SK-N-SH (cell line): ENCODE results near the gene ATL1.

Source experiments
- ELF1 ChIP-seq: IDR thresholded peaks from 2 replicates; pipeline ENCODE4 v1.4.0; 2012
- EP300 ChIP-seq, 2 experiments: IDR thresholded peaks; 2 replicates each; pipeline versions ENCODE4 v1.4.0 to v1.6.1; 2012; ENCODE audit warnings: borderline replicate concordance in 1 of 2, low read depth in 1 of 2, low read length in 1 of 2
- EZH2phosphoT487 ChIP-seq: fragments of 200-600 bp; sonication (generic); IDR thresholded peaks from 2 replicates; pipeline ENCODE4 v1.6.1; 2017; ENCODE audit warnings: low read depth, mixed run types, mild to moderate bottlenecking, antibody characterized with exemption, moderate library complexity, borderline replicate concordance
- FOXM1 ChIP-seq: IDR thresholded peaks from 2 replicates; pipeline ENCODE4 v1.4.0; 2012; ENCODE audit warnings: low read depth, mild to moderate bottlenecking
- GATA2 ChIP-seq: sonication (generic); formaldehyde crosslinking; IDR thresholded peaks from 2 replicates; pipeline ENCODE4 v1.5.0; 2020; ENCODE audit warnings: mild to moderate bottlenecking, missing genetic modification reagents
- JUND ChIP-seq: IDR thresholded peaks from 2 replicates; pipeline ENCODE4 v1.4.0; 2012
- POLR2AphosphoS5 ChIP-seq: IDR thresholded peaks from 2 replicates; pipeline ENCODE4 v1.6.1; 2012; ENCODE audit warnings: low read depth, low read length
- RAD21 ChIP-seq: IDR thresholded peaks from 2 replicates; pipeline ENCODE4 v1.6.1; 2012; ENCODE audit warnings: mild to moderate bottlenecking, low read length
- RFX5 ChIP-seq: IDR thresholded peaks from 2 replicates; pipeline ENCODE4 v1.6.1; 2012; ENCODE audit warnings: mild to moderate bottlenecking, improper control_type of control experiment, low read length
- TAF1 ChIP-seq: IDR thresholded peaks from 2 replicates; pipeline ENCODE4 v1.6.1; 2012; ENCODE audit warnings: low read depth, mild to moderate bottlenecking, low read length, moderate library complexity, borderline replicate concordance
- TF ChIP-seq, protein P1 (sequence below): IDR thresholded peaks from 2 replicates; pipeline ENCODE4 v1.6.1; 2012; ENCODE audit warnings: mild to moderate bottlenecking, low read depth, low read length, moderate library complexity
- TF ChIP-seq, protein P2 (sequence below): fragments of 200-600 bp; sonication (generic); IDR thresholded peaks from 2 replicates; pipeline ENCODE4 v1.6.1; 2017; ENCODE audit warnings: antibody characterized with exemption, mild to moderate bottlenecking, moderate library complexity

DNA sequence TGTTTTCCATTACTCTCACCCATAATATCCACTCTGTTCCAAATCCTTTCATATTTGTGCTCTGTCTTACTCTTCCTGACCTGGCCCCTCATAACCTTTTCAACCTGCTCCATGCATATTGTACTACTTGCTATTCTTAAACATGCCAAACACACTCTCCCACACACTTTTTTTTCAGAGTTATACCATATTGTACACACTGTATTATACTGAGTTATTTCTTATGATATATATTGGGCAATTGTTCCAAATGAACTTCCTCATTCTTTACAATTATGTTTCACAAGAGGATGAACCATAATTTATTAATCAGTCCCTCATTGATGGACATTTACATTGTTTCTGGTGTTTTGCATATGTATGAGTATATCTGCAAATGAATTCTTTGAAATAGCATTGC is 18.5 kb downstream of the ATL1 start:
- TF ChIP-seq, protein P1, sequence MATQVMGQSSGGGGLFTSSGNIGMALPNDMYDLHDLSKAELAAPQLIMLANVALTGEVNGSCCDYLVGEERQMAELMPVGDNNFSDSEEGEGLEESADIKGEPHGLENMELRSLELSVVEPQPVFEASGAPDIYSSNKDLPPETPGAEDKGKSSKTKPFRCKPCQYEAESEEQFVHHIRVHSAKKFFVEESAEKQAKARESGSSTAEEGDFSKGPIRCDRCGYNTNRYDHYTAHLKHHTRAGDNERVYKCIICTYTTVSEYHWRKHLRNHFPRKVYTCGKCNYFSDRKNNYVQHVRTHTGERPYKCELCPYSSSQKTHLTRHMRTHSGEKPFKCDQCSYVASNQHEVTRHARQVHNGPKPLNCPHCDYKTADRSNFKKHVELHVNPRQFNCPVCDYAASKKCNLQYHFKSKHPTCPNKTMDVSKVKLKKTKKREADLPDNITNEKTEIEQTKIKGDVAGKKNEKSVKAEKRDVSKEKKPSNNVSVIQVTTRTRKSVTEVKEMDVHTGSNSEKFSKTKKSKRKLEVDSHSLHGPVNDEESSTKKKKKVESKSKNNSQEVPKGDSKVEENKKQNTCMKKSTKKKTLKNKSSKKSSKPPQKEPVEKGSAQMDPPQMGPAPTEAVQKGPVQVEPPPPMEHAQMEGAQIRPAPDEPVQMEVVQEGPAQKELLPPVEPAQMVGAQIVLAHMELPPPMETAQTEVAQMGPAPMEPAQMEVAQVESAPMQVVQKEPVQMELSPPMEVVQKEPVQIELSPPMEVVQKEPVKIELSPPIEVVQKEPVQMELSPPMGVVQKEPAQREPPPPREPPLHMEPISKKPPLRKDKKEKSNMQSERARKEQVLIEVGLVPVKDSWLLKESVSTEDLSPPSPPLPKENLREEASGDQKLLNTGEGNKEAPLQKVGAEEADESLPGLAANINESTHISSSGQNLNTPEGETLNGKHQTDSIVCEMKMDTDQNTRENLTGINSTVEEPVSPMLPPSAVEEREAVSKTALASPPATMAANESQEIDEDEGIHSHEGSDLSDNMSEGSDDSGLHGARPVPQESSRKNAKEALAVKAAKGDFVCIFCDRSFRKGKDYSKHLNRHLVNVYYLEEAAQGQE: no peak
- TF ChIP-seq JUND (no peak), ELF1 (no peak), POLR2AphosphoS5 (no peak), RAD21 (no peak), GATA2 (no peak), TAF1 (no peak), EZH2phosphoT487 (no peak), EP300 (IDR thresholded peaks at IDR 0.05; ENCODE audit: borderline replicate concordance in 1 of 2, low read depth in 1 of 2, low read length in 1 of 2) (no peak), FOXM1 (no peak), RFX5 (no peak)
- TF ChIP-seq, protein P2, sequence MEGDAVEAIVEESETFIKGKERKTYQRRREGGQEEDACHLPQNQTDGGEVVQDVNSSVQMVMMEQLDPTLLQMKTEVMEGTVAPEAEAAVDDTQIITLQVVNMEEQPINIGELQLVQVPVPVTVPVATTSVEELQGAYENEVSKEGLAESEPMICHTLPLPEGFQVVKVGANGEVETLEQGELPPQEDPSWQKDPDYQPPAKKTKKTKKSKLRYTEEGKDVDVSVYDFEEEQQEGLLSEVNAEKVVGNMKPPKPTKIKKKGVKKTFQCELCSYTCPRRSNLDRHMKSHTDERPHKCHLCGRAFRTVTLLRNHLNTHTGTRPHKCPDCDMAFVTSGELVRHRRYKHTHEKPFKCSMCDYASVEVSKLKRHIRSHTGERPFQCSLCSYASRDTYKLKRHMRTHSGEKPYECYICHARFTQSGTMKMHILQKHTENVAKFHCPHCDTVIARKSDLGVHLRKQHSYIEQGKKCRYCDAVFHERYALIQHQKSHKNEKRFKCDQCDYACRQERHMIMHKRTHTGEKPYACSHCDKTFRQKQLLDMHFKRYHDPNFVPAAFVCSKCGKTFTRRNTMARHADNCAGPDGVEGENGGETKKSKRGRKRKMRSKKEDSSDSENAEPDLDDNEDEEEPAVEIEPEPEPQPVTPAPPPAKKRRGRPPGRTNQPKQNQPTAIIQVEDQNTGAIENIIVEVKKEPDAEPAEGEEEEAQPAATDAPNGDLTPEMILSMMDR: no peak
